HepG2 (cell line): Measurements from ENCODE around the gene SLC29A2. TPM values are rescaled to one million over a fixed set of nuclear protein-coding genes. Genes with fewer than 3 reads are reported as not detected.

ENCODE experiments used
- ATAC-seq: fragments of 200-7000 bp; cut with Tn5 transposase; 3 replicates; pipeline ENCODE4 v1.9.1; 2020; ENCODE audit warnings: mild to moderate bottlenecking, moderate library complexity
- BruUV-seq: library from RNA; stranded (reverse); fragments of 400-500 nt; replicated peaks from 2 replicates; lab custom pipeline; 2021; lab: Mats Ljungman, UMichigan
- CTCF ChIA-PET: fragments of 300-600 bp; formaldehyde crosslinking; extraction: SDS; loops from one replicate; lab custom pipeline; 2021; ENCODE audit warnings: low total read pairs, inconsistent platforms, low intra/inter-chr PET ratio; lab: Yijun Ruan, JAX
- POLR2A ChIA-PET: fragments of 350-600 bp; sonication (Branson Sonifier 250); formaldehyde crosslinking; loops from one replicate; lab custom pipeline; 2020; ENCODE audit warnings: antibody characterized with exemption, inconsistent platforms; lab: Yijun Ruan, JAX
- DNase-seq: peaks from one replicate; pipeline ENCODE4 v3.0.0-alpha.2; 2015; ENCODE audit warnings: low spot score
- FAIRE-seq: peaks from 3 replicates; lab custom pipeline; 2011; peaks lifted over from hg19 to GRCh38; lab: Jason Lieb, UNC
- H2AFZ ChIP-seq: one replicate; pipeline ENCODE4 v1.6.1; 2011; ENCODE audit warnings: low read length, inconsistent platforms
- H3K27ac ChIP-seq: fragments of 300-600 bp; 3 replicates; pipeline ENCODE4 v1.8.0; 2011; ENCODE audit warnings: mixed run types, mild to moderate bottlenecking, mixed read lengths, low read length, inconsistent platforms; ENCODE audit not compliant: insufficient read depth; ENCODE audit errors: extremely low read length
- H3K27me3 ChIP-seq, 2 experiments: fragments of 200-600 bp in 1 of 2; 2 replicates in 1 of 2; 3 replicates in 1 of 2; pipeline versions ENCODE4 v1.6.0 to v1.8.0; 2011; ENCODE audit warnings: low read length in 2 of 2, mild to moderate bottlenecking in 2 of 2, moderate library complexity in 2 of 2, inconsistent platforms in 1 of 2; ENCODE audit not compliant: insufficient read depth in 2 of 2, control insufficient read depth in 1 of 2
- H3K36me3 ChIP-seq, 2 experiments: fragments of 200-600 bp in 1 of 2; replicated peaks in 1 of 2; 2 replicates in 1 of 2; 3 replicates in 1 of 2; pipeline versions ENCODE4 v1.5.1 to v1.8.0; 2011; ENCODE audit warnings: low read length in 2 of 2, inconsistent platforms in 1 of 2; ENCODE audit not compliant: insufficient read depth in 2 of 2, control insufficient read depth in 1 of 2
- H3K4me1 ChIP-seq: 2 replicates; pipeline ENCODE4 v1.5.1; 2012; ENCODE audit warnings: low read length, inconsistent platforms; ENCODE audit not compliant: insufficient read depth
- H3K4me2 ChIP-seq: 2 replicates; pipeline ENCODE4 v1.6.0; 2011; ENCODE audit warnings: low read depth, low read length, inconsistent platforms
- H3K4me3 ChIP-seq, 3 experiments: fragments of 200-600 bp in 1 of 3; sonication (generic), shearing (Covaris generic) in 1 of 3; replicated peaks in 1 of 3; 2 replicates each; pipeline ENCODE4 v1.5.1; 2011 to 2016; ENCODE audit warnings: low read length in 3 of 3, inconsistent platforms in 2 of 3, low read depth in 2 of 3, mild to moderate bottlenecking in 2 of 3, control low read depth in 1 of 3, mixed read lengths in 1 of 3; ENCODE audit not compliant: insufficient read depth in 1 of 3
- H3K79me2 ChIP-seq: one replicate; pipeline ENCODE4 v1.6.1; 2011; ENCODE audit warnings: low read length, inconsistent platforms; ENCODE audit not compliant: insufficient read depth
- H3K9ac ChIP-seq: 2 replicates; pipeline ENCODE4 v1.6.0; 2011; ENCODE audit warnings: mild to moderate bottlenecking, low read depth, low read length, inconsistent platforms; ENCODE audit not compliant: insufficient read depth
- H3K9me3 ChIP-seq: 2 replicates; pipeline ENCODE4 v1.5.1; 2012; ENCODE audit warnings: mild to moderate bottlenecking, low read length
- H4K20me1 ChIP-seq: 2 replicates; pipeline ENCODE4 v1.6.0; 2011; ENCODE audit warnings: inconsistent platforms, mild to moderate bottlenecking, low read length, moderate library complexity; ENCODE audit not compliant: insufficient read depth
- ZFP82 ChIP-seq: sonication (generic); formaldehyde crosslinking; IDR thresholded peaks from 2 replicates; pipeline ENCODE4 v1.5.1; 2020; ENCODE audit warnings: mild to moderate bottlenecking, missing genetic modification reagents, borderline replicate concordance
- WGBS: methylation state at CpG from one replicate; pipeline ENCODE4 v1.1.6; 2017; ENCODE audit warnings: low lambda C conversion rate; 5-methylcytosine and 5-hydroxymethylcytosine counted together
- in situ Hi-C: cut with HindIII; loops from 2 replicates; pipeline ENCODE4 v1.10.0; 2017; ENCODE audit warnings: low pct_unique_long_range_greater_than_20kb; ENCODE audit not compliant: extremely low pct_ligation_motif_present
- intact Hi-C: fragments of 100-400 bp; cut with micrococcal nuclease; formaldehyde crosslinking; loops from one replicate; pipeline ENCODE4 v1.10.0; 2022; ENCODE audit not compliant: unreplicated experiment
- polyA plus RNA-seq, 8 experiments: library from polyadenylated mRNA; depleted of rRNA in 3 of 8; stranded (reverse) in 7 of 8; unstranded in 1 of 8; fragments of >200 nt; fragmentation: Illumina TruSeq in 4 of 8; extraction: Trizol in 4 of 8; gene quantifications; 2 replicates each; pipeline versions ENCODE4 v1.2.1 to v1.2.3, GENCODE V29; 2011 to 2016; ENCODE audit warnings: low read depth in 4 of 8, missing spikeins in 1 of 8, mixed read lengths in 1 of 8; ENCODE audit not compliant: insufficient read depth in 1 of 8
- total RNA-seq, 5 experiments: library from RNA; depleted of rRNA; stranded (reverse); fragments of >200 nt; fragmentation: Illumina TruSeq; extraction: Trizol; gene quantifications; 2 replicates each; pipeline ENCODE4 v1.2.3, GENCODE V29; 2016; ENCODE audit warnings: low read depth in 1 of 5
- TF ChIP-seq, protein P1 (sequence below): fragments of 450-650 bp; IDR thresholded peaks from 2 replicates; pipeline ENCODE4 v1.6.1; 2016
- TF ChIP-seq, protein P2 (sequence below), 2 experiments: fragments of 450-650 bp in 1 of 2; sonication (generic) in 1 of 2; formaldehyde crosslinking in 1 of 2; IDR thresholded peaks; 2 replicates each; pipeline versions ENCODE4 v1.6.1 to v1.8.0; 2016 to 2022; ENCODE audit warnings: antibody characterized with exemption in 1 of 2, mild to moderate bottlenecking in 1 of 2, missing genetic modification reagents in 1 of 2

Gene SLC29A2
- total and polyA plus RNA-seq, 2 of the 13 experiments (the other 11 are each of a cell fraction or from before 2014, with no cell fraction given) = 0.63 to 0.66 TPM

DNA sequence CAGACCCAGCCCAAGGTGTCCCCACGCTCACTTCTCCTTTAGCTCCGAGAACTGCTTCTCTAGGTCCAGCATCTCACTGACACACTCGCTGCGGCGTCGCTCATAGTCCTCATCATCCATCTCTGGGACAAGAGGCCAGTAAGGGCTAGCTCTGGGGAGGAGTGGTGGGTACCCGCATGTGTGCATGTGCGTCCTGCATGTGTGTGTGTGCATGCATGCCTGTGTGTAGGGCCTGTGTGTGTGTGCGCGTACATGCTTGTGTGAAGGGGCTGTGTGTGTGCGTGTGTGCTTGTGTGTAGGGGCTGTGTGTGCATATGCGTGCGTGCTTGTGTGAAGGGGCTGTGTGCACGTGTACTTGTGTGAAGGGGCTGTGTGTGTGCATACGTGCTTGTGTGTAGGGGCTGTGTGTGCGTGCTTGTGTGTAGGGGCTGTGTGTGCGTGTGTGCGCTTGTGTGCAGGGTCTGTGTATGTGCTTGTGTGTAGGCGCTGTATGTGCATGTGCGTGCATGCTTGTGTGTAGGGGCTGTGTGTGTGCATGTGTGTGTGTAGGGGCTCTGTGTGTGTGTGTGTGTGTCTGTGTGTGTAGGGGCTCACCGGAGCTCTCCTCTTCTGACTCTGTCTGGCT lies 29.9 kb downstream of the SLC29A2 start:
- Histone ChIP-seq H3K27me3 (no peaks in the 10 kb centered on the region; a peak in 1 of 5 replicates), H3K4me1 (peaks cover 35% of the 10 kb centered on the region), H3K4me2 (no peak overlapping the region), H3K36me3 (peaks cover 19 to 29% of the 10 kb centered on the region in 2 experiments; a peak in 4 of 5 replicates), H4K20me1 (no peaks in the 10 kb centered on the region), H3K79me2 (peaks cover 31% of the 10 kb centered on the region), H3K27ac (no peak overlapping the region), H3K9me3 (no peaks in the 10 kb centered on the region), H2AFZ (no peak overlapping the region), H3K9ac (no peak overlapping the region), H3K4me3 (no peak overlapping the region)
- CTCF ChIA-PET = no interaction called here
- DNase-seq (no peak), ATAC-seq (no peak), FAIRE-seq (no peak)
- in situ Hi-C loops (no loop called here), intact Hi-C loops (no loop called here)
- POLR2A ChIA-PET = interaction anchor here (1.3 kb wide), 1 partner anchor 29 kb away, joined by 4 read pairs; no protein-coding TSS in a partner anchor
- 95% methylated on average over 21 of the region's 21 CpGs for WGBS
- TF ChIP-seq, protein P1, sequence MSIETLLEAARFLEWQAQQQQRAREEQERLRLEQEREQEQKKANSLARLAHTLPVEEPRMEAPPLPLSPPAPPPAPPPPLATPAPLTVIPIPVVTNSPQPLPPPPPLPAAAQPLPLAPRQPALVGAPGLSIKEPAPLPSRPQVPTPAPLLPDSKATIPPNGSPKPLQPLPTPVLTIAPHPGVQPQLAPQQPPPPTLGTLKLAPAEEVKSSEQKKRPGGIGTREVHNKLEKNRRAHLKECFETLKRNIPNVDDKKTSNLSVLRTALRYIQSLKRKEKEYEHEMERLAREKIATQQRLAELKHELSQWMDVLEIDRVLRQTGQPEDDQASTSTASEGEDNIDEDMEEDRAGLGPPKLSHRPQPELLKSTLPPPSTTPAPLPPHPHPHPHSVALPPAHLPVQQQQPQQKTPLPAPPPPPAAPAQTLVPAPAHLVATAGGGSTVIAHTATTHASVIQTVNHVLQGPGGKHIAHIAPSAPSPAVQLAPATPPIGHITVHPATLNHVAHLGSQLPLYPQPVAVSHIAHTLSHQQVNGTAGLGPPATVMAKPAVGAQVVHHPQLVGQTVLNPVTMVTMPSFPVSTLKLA = peak; percentile 21; the same call in 1 of the 2 replicates
- no peak for TF ChIP-seq ZFP82
- no TSS peak for BruUV-seq

DNA sequence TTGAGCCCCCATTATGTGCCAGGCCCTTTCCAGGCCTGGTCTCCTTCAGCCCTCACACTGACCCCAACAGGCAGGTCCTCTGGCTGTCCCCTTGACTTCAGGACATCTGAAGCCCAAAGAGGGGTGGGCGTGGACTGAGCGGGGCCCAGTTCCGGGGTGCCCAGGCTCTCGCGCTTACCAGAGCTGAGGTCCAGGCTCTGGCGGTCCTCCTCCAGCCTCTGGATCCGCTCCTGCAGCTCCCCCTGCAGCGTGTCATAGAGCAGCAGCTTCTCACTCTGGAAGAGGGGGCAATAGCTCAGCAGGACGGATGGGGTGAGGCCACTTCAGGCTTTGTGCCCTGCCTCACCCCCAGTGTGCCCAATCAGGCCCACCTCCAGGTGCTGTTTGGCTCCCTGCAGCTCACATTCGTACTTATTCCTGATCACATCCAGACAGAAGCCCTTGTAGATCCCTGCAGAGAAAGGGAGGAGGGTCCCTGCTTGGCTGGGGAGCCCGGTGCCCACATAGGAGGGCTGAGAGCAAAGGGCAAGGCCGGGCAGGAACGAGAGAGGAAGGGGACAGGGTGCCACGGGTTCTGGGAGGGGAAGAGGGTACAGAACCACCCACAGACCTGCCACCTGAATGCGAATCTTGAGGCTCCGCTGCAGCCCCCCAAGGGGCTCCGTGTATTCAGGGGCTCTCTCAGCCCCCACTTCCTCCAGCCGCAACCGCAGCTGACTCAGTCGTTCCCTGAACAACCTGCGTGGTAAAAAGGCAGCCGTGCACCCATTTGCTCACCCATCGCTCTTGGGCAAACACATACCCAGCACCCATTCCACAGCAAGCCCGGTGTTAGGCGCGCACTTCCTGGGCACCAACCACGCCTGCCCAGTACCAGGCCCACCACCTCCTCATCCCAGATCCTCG lies 30.7 kb downstream of the SLC29A2 start:
- Histone ChIP-seq H3K9ac (no peak overlapping the region), H3K27me3 (no peaks in the 10 kb centered on the region; a peak in 1 of 5 replicates), H3K4me2 (no peak overlapping the region), H3K9me3 (no peaks in the 10 kb centered on the region), H4K20me1 (no peaks in the 10 kb centered on the region), H3K79me2 (peaks cover 23% of the 10 kb centered on the region), H3K4me3 (no peak overlapping the region), H3K4me1 (peaks cover 30% of the 10 kb centered on the region), H2AFZ (no peak overlapping the region), H3K27ac (no peak overlapping the region), H3K36me3 (peaks cover 19 to 29% of the 10 kb centered on the region in 2 experiments; a peak in 4 of 5 replicates)
- in situ Hi-C loops (no loop called here), intact Hi-C loops (no loop called here)
- ATAC-seq (no peak), FAIRE-seq (no peak), DNase-seq (no peak)
- ChIA-PET CTCF (no interaction called here), POLR2A (no interaction called here)
- 97% methylated on average over 21 of the region's 28 CpGs for WGBS
- no TSS peak for BruUV-seq
- TF ChIP-seq, protein P2, sequence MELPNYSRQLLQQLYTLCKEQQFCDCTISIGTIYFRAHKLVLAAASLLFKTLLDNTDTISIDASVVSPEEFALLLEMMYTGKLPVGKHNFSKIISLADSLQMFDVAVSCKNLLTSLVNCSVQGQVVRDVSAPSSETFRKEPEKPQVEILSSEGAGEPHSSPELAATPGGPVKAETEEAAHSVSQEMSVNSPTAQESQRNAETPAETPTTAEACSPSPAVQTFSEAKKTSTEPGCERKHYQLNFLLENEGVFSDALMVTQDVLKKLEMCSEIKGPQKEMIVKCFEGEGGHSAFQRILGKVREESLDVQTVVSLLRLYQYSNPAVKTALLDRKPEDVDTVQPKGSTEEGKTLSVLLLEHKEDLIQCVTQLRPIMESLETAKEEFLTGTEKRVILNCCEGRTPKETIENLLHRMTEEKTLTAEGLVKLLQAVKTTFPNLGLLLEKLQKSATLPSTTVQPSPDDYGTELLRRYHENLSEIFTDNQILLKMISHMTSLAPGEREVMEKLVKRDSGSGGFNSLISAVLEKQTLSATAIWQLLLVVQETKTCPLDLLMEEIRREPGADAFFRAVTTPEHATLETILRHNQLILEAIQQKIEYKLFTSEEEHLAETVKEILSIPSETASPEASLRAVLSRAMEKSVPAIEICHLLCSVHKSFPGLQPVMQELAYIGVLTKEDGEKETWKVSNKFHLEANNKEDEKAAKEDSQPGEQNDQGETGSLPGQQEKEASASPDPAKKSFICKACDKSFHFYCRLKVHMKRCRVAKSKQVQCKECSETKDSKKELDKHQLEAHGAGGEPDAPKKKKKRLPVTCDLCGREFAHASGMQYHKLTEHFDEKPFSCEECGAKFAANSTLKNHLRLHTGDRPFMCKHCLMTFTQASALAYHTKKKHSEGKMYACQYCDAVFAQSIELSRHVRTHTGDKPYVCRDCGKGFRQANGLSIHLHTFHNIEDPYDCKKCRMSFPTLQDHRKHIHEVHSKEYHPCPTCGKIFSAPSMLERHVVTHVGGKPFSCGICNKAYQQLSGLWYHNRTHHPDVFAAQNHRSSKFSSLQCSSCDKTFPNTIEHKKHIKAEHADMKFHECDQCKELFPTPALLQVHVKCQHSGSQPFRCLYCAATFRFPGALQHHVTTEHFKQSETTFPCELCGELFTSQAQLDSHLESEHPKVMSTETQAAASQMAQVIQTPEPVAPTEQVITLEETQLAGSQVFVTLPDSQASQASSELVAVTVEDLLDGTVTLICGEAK (IDR thresholded peaks at IDR 0.05) = no peak
- TF ChIP-seq, protein P2 (CRISPR knock-in tag; IDR thresholded peaks at IDR 0.05) = no peak
